Breast epithelium (tissue), 3 donors: Measurements from ENCODE around the gene DCAF15.

Source experiments
- POLR2A ChIP-seq: fragments of 450-650 bp; IDR thresholded peaks from one replicate; pipeline ENCODE4 v1.6.1; 2016; ENCODE audit warnings: antibody characterized with exemption, mild to moderate bottlenecking, moderate library complexity
- TF ChIP-seq, protein P1 (sequence below), 3 donors: fragments of 450-650 bp; IDR thresholded peaks; one replicate each; pipeline ENCODE4 v1.5.1; 2016 to 2017; ENCODE audit warnings: antibody characterized with exemption in 3 of 3, mild to moderate bottlenecking in 3 of 3, moderate library complexity in 3 of 3

DNA sequence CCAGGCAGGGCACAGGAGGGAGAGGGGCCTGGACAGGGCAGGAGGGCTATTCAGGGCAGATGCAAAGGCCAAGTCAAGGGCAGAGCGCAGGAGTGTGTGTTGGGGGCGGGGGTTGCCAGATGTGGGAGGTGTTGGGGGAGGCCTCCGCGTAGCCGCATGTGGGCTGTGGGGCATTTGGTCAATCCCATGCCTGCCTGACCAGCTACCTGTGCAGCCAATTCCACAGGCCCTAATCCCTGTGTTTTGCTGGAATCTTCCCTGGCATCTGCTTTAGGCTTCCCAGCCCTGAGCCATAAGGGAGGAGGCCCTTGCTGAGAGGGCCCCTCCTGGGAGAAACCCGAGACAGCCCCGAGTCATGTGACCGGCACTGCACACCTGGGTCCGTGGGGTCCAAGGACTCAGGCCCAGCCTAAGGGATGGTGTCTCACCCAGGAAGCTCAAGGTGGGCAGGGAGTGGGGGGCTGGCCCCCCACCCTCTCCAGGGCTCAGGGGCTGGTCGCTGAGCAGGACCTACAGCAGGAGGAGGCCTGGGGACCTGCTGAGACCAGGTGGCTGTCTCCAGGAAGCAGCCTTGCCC lies 33.5 kb downstream of the DCAF15 start:
- TF ChIP-seq, protein P1, sequence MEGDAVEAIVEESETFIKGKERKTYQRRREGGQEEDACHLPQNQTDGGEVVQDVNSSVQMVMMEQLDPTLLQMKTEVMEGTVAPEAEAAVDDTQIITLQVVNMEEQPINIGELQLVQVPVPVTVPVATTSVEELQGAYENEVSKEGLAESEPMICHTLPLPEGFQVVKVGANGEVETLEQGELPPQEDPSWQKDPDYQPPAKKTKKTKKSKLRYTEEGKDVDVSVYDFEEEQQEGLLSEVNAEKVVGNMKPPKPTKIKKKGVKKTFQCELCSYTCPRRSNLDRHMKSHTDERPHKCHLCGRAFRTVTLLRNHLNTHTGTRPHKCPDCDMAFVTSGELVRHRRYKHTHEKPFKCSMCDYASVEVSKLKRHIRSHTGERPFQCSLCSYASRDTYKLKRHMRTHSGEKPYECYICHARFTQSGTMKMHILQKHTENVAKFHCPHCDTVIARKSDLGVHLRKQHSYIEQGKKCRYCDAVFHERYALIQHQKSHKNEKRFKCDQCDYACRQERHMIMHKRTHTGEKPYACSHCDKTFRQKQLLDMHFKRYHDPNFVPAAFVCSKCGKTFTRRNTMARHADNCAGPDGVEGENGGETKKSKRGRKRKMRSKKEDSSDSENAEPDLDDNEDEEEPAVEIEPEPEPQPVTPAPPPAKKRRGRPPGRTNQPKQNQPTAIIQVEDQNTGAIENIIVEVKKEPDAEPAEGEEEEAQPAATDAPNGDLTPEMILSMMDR (IDR thresholded peaks at IDR 0.05), result no peak
- TF ChIP-seq POLR2A, result no peak
